Esophagus muscularis mucosa (tissue), 3 donors: ENCODE results near the gene GPS2.

Source experiments
- CTCF ChIP-seq, 3 experiments: fragments of 200-600 bp in 2 of 3; fragments of 450-650 bp in 1 of 3; sonication (generic) in 2 of 3; IDR thresholded peaks; one replicate each; pipeline ENCODE4 v1.5.1; 2017 to 2019; ENCODE audit warnings: antibody characterized with exemption in 3 of 3, mild to moderate bottlenecking in 2 of 3, moderate library complexity in 1 of 3
- POLR2A ChIP-seq: fragments of 450-650 bp; IDR thresholded peaks from one replicate; pipeline ENCODE4 v1.6.1; 2017; ENCODE audit warnings: antibody characterized with exemption, moderate library complexity, mild to moderate bottlenecking, low read depth
- POLR2AphosphoS5 ChIP-seq, 2 donors: sonication (generic); formaldehyde crosslinking; IDR thresholded peaks; one replicate each; pipeline ENCODE4 v1.6.1; 2017; ENCODE audit warnings: antibody characterized with exemption in 2 of 2

- TF ChIP-seq POLR2A (no peak), CTCF (IDR thresholded peaks at IDR 0.05) (no peak), POLR2AphosphoS5 (IDR thresholded peaks at IDR 0.05) (no peak)
Observed at GRCh38 chr17:7315570-7316235, 543 bp upstream of the GPS2 start.
